ENCODE measurements around the gene CKAP4.

Gene CKAP4

DNA sequence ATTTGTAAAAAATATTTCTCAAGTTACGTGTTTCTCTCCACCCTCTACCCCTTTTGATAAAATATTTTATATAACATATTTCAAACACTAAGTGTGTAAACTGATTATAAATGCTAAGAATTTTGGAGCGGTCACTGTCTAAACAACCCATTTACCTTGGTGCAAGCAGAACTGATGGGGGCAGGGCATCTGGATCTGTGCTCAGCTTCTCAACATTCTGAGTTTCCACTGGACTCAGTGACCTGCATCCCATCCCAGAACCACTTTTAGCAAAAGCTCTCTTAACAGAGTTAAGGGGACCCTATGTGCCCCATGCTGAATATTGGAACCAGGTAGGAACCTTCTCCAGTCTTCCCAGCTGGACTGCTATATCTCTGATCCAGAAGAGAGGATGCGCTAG is 53.5 kb downstream of the CKAP4 start:
- DNase-seq: no peak

GRCh38 chr12:106193394-106194215 is 54.2 kb downstream of the CKAP4 start:
- no peak for DNase-seq

DNA sequence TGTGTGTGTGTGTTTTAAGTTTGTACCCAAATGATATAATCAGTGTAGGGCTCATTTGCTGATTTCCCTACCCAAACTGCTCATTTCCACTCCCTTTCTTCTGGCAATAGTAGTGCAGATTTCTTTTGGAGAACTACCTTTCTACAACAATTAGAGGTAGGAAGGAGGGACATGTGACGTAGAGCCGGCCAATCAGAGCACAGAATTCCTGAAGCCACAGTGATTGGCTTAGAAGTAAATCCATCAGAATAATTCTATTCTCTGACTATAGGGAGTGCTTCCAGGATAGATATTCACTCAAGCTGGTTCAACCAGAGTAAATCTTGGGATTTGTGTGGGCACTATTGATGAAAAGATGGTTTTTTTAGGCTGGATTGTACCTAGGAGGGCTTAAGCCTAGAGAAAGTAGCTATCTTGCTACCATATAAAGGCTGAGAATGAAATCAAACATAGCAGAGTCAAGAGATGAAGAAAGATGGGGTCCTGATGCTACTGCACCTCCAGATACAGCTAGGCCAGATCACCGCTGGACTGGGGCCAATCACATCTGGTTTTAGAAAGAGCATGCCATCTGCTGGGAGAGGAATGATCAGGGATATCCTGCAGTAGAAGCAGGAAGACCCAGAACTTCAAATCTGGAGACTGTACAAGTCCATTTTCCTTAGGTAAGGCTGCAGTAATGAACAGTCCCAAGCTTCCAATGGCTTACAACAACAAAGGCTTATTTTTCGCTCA is 55.0 kb downstream of the CKAP4 start:
- no peak for DNase-seq

DNA sequence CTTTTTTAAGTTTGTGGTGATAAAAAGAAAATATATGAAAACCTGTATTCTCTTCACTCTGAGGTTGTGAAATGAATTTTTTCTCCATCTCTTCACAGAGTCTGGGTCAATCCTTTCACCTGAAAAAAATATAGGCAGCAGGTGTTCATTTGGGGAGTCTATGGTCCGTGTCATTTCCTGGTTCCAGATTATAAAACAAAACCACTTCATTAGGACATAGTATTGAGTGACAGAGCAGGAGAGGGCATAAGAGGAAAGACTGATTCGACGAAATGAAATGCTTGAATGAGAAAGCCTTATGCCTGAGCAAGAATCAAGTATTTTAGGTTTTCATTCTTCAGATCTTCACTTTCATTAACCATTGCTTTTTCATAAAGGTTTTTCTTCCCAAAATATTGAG is 57.2 kb downstream of the CKAP4 start:
- DNase-seq: no peak

- DNase-seq: no peak
Measured at GRCh38 chr12:106189341-106189740, 58.5 kb downstream of the CKAP4 start.

DNA sequence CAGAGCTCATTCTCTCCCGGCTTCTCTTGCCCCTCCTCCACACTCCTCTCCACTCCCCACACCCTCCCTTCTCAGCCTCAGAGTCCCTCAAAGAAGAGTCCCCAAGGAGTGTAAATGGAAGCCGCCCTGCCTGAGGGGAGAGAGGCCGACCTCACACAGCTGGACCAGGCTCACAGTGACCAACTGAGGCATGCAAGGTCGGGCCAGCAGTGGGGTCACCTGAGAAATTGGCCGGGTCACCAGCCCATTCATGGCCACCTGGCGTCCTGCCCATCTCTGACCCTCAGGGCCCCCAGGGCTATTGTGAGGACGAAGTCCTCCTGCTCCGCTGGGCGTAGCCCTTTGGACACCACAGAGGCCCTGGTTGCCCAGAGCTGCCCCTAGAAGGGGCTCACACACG is 59.6 kb downstream of the CKAP4 start:
- DNase-seq: no peak

All from NCI-H2081 treated with DMSO at 0.1 percent for 48 hours (cell line).